ENCODE measurements around the gene SLC44A1. TPM values are rescaled to one million over a fixed set of nuclear protein-coding genes. Genes with fewer than 3 reads are reported as not detected.

The SLC44A1 gene
- total RNA-seq, 6 experiments from 2014 or later: 46.6 to 66.3 (median 56.0) TPM

Other genes starting within 250 kb of the SLC44A1 start
- 1 to 10 TPM; 1.6 to 3.0 (median 2.4) TPM for gene FSD1L, start 203.4 kb downstream of the SLC44A1 start, total RNA-seq (2021; fragmentation: NEBNext Ultra II Directional; extraction: Animal tissue kit (Norgen Biotek cat#: 25700))

Data from HFFc6 (cell line).